Keratinocyte (primary cell): ENCODE measurements around the gene ARHGAP8. TPM values are rescaled to one million over a fixed set of nuclear protein-coding genes. Genes with fewer than 3 reads are reported as not detected.

ENCODE experiments used
- DNase-seq: peaks from one replicate; pipeline ENCODE4 v3.0.0-alpha.2; 2011; ENCODE audit warnings: low read depth, missing footprints, low spot score
- FAIRE-seq: peaks from 2 replicates; lab custom pipeline; 2011; peaks lifted over from hg19 to GRCh38; lab: Jason Lieb, UNC
- H2AFZ ChIP-seq: 2 replicates; pipeline ENCODE4 v1.6.0; 2012; ENCODE audit warnings: low read length, control low read depth, inconsistent platforms; ENCODE audit not compliant: control insufficient read depth
- H3K27ac ChIP-seq: 2 replicates; pipeline ENCODE4 v1.5.1; 2011; ENCODE audit warnings: low read length; ENCODE audit not compliant: control insufficient read depth, insufficient read depth
- H3K27me3 ChIP-seq: 3 replicates; pipeline ENCODE4 v1.6.0; 2011; ENCODE audit warnings: low read length; ENCODE audit not compliant: control insufficient read depth, insufficient read depth; ENCODE audit errors: extremely low read depth
- H3K36me3 ChIP-seq, 2 experiments: 2 replicates in 1 of 2; 3 replicates in 1 of 2; pipeline ENCODE4 v1.5.1; 2011; ENCODE audit warnings: low read length in 2 of 2, mild to moderate bottlenecking in 1 of 2; ENCODE audit not compliant: control insufficient read depth in 2 of 2, insufficient read depth in 2 of 2; ENCODE audit errors: extremely low read depth in 1 of 2
- H3K4me1 ChIP-seq: 3 replicates; pipeline ENCODE4 v1.5.1; 2011; ENCODE audit warnings: low read length; ENCODE audit not compliant: control insufficient read depth, insufficient read depth; ENCODE audit errors: extremely low read depth
- H3K4me2 ChIP-seq: 3 replicates; pipeline ENCODE4 v1.6.0; 2011; ENCODE audit warnings: low read depth, low read length; ENCODE audit not compliant: control insufficient read depth, insufficient read depth; ENCODE audit errors: extremely low read depth
- H3K4me3 ChIP-seq, 3 experiments: fragments of 200-600 bp in 1 of 3; sonication (generic) in 1 of 3; 2 replicates in 2 of 3; 3 replicates in 1 of 3; pipeline ENCODE4 v1.5.1; 2011 to 2016; ENCODE audit warnings: low read length in 3 of 3, mild to moderate bottlenecking in 3 of 3, control low read depth in 2 of 3, inconsistent platforms in 1 of 3, low read depth in 1 of 3, mixed read lengths in 1 of 3, mixed run types in 1 of 3, moderate library complexity in 1 of 3; ENCODE audit not compliant: control insufficient read depth in 2 of 3, insufficient read depth in 2 of 3; ENCODE audit errors: extremely low read depth in 1 of 3
- H3K79me2 ChIP-seq: 2 replicates; pipeline ENCODE4 v1.6.0; 2012; ENCODE audit warnings: low read length; ENCODE audit not compliant: control insufficient read depth, insufficient read depth
- H3K9ac ChIP-seq: 3 replicates; pipeline ENCODE4 v1.6.0; 2011; ENCODE audit warnings: low read length; ENCODE audit not compliant: control insufficient read depth, insufficient read depth; ENCODE audit errors: extremely low read depth
- H3K9me1 ChIP-seq: 3 replicates; pipeline ENCODE4 v1.6.0; 2011; ENCODE audit warnings: low read length; ENCODE audit not compliant: control insufficient read depth, insufficient read depth; ENCODE audit errors: extremely low read depth
- H3K9me3 ChIP-seq: 2 replicates; pipeline ENCODE4 v1.5.1; 2012; ENCODE audit warnings: low read depth, low read length; ENCODE audit not compliant: control insufficient read depth
- H4K20me1 ChIP-seq: 3 replicates; pipeline ENCODE4 v1.6.0; 2011; ENCODE audit warnings: low read length; ENCODE audit not compliant: control insufficient read depth, insufficient read depth; ENCODE audit errors: extremely low read depth
- EZH2 ChIP-seq: IDR thresholded peaks from one replicate; pipeline ENCODE4 v1.6.1; 2012; ENCODE audit warnings: inconsistent platforms, mild to moderate bottlenecking, low read length, moderate library complexity
- dilution Hi-C: fragments of 300-500 bp; cut with MboI; formaldehyde crosslinking; loops from one replicate; pipeline ENCODE4 v1.7.0; 2020; ENCODE audit warnings: low sequenced_read_pairs; ENCODE audit not compliant: extremely low pct_ligation_motif_present
- polyA plus RNA-seq, 5 experiments: library from polyadenylated mRNA; depleted of rRNA in 3 of 5; stranded (reverse) in 3 of 5; stranded (forward) in 1 of 5; unstranded in 1 of 5; fragments of >200 nt; gene quantifications; 1 replicate in 1 of 5; 2 replicates in 3 of 5; 3 replicates in 1 of 5; pipeline versions ENCODE4 v1.2.1 to v1.2.3, GENCODE V29; 2011 to 2012; ENCODE audit warnings: missing spikeins in 2 of 5, low read depth in 1 of 5, low replicate concordance in 1 of 5
- TF ChIP-seq, protein P1 (sequence below), 3 experiments: IDR thresholded peaks in 1 of 3; conservative IDR thresholded peaks in 1 of 3; optimal IDR thresholded peaks in 1 of 3; 2 replicates in 2 of 3; 3 replicates in 1 of 3; pipeline versions ENCODE3 to v1.5.1; 2011; ENCODE audit warnings: low read length in 3 of 3, mild to moderate bottlenecking in 3 of 3, moderate library complexity in 2 of 3, control low read depth in 1 of 3, inconsistent platforms in 1 of 3; ENCODE audit not compliant: insufficient read depth in 2 of 3; ENCODE audit errors: extremely low read depth in 1 of 3

Gene ARHGAP8
- polyA plus RNA-seq, 1 donor (not counting 4 experiments of a cell fraction or from before 2014, with no cell fraction given): 21.3 TPM

DNA sequence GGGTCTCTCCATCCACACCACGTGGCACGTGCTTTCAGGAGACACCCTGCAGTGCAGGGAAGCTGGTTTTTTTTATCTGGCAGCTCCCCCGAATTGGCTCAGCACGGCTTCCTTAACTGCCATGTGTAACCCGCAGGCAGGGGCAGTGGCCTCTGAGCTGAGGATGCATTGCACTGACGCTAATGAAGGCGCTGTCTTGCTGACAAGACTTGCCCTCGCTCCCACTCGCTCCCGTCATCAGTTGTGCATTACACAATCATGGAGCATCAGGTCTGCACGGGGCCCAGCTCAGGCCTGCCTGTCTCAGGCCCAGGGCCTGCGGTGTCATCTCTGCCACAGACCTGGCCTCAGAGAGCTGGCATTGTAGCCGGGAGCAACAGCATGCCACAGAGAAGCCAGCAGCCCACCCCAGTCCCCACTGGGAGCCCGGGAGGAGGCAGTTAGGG, 95.9 kb downstream of the ARHGAP8 start:
- Histone ChIP-seq H3K4me2 (no peak overlapping the region), H3K9ac (no peak overlapping the region), H3K27me3 (no peaks in the 10 kb centered on the region), H3K27ac (no peak overlapping the region), H2AFZ (no peak overlapping the region), H3K36me3 (peaks cover 0 to 5% of the 10 kb centered on the region in 2 experiments), H4K20me1 (no peaks in the 10 kb centered on the region), H3K4me3 (no peak overlapping the region), H3K9me3 (no peaks in the 10 kb centered on the region), H3K4me1 (peaks cover 2% of the 10 kb centered on the region), H3K79me2 (no peaks in the 10 kb centered on the region), H3K9me1 (no peaks in the 10 kb centered on the region)
- no peak for FAIRE-seq
- dilution Hi-C loops: no loop called here
- no peak for TF ChIP-seq EZH2
- TF ChIP-seq, protein P1, sequence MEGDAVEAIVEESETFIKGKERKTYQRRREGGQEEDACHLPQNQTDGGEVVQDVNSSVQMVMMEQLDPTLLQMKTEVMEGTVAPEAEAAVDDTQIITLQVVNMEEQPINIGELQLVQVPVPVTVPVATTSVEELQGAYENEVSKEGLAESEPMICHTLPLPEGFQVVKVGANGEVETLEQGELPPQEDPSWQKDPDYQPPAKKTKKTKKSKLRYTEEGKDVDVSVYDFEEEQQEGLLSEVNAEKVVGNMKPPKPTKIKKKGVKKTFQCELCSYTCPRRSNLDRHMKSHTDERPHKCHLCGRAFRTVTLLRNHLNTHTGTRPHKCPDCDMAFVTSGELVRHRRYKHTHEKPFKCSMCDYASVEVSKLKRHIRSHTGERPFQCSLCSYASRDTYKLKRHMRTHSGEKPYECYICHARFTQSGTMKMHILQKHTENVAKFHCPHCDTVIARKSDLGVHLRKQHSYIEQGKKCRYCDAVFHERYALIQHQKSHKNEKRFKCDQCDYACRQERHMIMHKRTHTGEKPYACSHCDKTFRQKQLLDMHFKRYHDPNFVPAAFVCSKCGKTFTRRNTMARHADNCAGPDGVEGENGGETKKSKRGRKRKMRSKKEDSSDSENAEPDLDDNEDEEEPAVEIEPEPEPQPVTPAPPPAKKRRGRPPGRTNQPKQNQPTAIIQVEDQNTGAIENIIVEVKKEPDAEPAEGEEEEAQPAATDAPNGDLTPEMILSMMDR (optimal IDR thresholded peaks at IDR 0.05 in 1 of 3, IDR thresholded peaks at IDR 0.05 in 1 of 3, conservative IDR thresholded peaks at IDR 0.05 in 1 of 3; ENCODE audit: extremely low read depth in 1 of 3, insufficient read depth in 2 of 3, low read length in 3 of 3): no peak
- no peak for DNase-seq

DNA sequence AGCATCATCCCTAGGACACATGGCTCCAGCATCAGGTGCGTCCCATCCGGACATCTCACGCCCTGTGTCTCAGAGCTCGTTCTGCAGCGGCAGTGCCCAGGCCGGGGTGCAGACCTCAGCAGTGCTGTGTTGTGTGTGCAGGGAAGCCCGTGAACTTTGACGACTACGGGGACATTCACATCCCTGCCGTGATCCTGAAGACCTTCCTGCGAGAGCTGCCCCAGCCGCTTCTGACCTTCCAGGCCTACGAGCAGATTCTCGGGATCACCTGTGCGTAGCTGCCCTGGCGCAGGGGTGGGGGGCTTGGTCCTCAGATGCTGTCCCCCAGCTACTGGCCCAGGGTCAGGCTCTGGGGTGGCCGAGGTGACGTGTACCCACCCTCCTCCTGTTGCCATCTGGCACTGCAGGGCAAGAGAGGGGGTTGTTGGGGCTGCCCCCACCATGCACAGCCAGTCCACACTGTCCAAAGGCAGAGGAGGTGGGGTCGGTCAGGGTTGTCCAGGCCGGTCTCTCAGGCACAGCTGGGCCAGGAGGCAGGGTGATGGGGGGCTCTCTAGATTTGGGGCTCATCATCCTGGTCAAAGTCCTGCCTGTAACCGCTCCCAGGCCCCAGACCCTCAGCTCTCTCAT, 96.5 kb downstream of the ARHGAP8 start:
- Histone ChIP-seq H4K20me1 (no peaks in the 10 kb centered on the region), H3K4me2 (no peak overlapping the region), H2AFZ (no peak overlapping the region), H3K4me3 (no peak overlapping the region), H3K4me1 (peaks cover 6% of the 10 kb centered on the region), H3K27ac (no peak overlapping the region), H3K79me2 (no peaks in the 10 kb centered on the region), H3K36me3 (peaks cover 0 to 5% of the 10 kb centered on the region in 2 experiments), H3K9me1 (no peaks in the 10 kb centered on the region), H3K9me3 (no peaks in the 10 kb centered on the region), H3K9ac (no peak overlapping the region), H3K27me3 (no peaks in the 10 kb centered on the region)
- TF ChIP-seq, protein P1 (optimal IDR thresholded peaks at IDR 0.05 in 1 of 3, IDR thresholded peaks at IDR 0.05 in 1 of 3, conservative IDR thresholded peaks at IDR 0.05 in 1 of 3; ENCODE audit: extremely low read depth in 1 of 3, insufficient read depth in 2 of 3, low read length in 3 of 3): no peak
- TF ChIP-seq EZH2: no peak
- dilution Hi-C loops: no loop called here
- no peak for FAIRE-seq
- no peak for DNase-seq
